Fibroblast of skin of right biceps (primary cell): ENCODE data around the gene ARL3.

ENCODE experiments used
- DNase-seq: peaks from one replicate; pipeline ENCODE4 v3.0.0-alpha.2; 2013

ARL3 gene

DNA sequence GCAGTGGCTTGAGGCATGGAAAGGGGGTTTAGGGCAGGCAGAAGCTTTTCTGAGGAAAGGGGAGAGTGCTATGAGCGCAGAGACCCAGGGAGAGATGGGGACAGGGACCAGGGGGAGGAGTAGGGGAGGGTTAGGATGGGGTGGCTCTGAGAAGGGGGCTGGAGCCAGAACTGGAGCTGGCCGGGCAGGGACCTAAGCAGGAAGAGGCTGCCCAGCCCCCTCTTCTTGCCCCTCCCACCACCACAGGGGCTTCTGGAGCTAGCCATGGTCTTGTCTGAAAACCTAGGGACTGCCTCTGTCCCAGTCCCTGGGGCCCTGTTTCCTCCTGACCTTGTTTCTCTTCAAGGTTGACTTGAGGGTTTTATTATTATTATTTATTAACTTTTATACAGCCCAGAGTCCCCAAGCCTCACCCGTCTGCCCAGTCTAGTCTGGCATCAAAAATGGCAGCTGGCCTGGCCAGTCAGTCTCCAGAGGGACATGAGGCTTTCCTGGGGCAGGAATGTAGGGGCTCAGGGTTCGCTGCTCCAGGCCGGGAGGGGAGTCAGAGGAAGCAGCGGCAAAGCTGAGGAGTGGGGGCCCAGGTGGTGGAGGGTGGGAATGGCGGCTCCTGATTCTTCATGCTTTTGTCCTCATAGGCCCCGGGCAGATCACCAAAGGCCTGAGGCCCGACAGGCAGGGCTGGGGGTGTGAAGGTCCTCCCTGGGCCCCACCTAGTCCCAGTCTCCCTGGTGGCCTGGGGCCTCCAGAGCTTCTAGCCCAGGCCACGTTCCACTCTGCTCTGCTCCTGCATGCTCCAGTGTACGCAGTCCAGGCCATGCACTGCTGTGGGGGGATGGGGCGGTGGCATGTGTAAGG lies 64.2 kb downstream of the ARL3 start:
- no peak for DNase-seq

- no peak for DNase-seq
Measured at GRCh38 chr10:102648889-102649796, 65.1 kb downstream of the ARL3 start.

- DNase-seq = no peak
Measured at GRCh38 chr10:102648269-102648888, 65.8 kb downstream of the ARL3 start.

GRCh38 chr10:102647443-102648268 lies 66.5 kb downstream of the ARL3 start:
- DNase-seq = no peak

- DNase-seq = no peak
Measured at GRCh38 chr10:102646610-102647442, 67.4 kb downstream of the ARL3 start.

DNA sequence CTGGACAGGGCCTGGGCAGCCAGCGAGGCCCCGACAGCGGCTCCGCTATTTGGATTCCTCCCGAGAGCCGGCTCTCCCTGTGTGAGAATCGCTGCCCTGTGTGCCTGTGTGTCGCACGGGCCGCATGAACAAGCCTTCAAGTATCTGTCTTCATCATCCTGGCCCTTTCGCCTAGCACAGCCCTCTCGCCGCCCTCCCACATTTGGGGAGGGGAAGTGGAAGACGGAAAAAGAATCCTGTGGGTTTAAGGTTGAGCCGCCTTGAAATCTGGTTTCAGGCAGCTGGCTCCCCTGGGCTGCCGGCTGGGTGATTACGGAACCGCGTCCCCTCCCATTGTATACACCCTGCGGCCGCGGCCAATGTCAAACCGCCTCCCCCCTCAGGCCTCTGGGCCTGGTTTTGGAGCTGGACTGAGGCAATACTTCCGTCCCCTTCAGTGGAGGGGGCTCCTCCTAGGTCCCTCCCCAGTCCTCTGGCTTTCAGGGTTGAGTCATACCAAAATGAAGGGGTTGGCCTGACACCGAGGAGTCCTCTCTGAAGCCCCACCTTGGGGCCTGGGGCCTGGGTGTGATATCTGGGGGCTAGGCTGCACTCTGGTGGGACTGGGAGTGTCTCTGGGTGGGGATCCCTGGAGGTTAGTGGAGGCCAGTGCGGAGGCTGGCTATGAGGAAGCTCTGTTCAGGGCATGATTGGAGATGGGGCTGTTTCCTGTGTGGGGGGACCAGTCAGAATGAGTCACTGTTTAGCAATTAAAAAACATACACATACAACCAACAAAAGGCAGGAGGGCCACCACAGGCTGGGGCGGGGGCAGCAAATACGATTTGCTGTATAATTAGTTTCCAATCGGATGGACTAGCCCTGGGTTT lies 68.2 kb downstream of the ARL3 start:
- peak; percentile 95 for DNase-seq

DNA sequence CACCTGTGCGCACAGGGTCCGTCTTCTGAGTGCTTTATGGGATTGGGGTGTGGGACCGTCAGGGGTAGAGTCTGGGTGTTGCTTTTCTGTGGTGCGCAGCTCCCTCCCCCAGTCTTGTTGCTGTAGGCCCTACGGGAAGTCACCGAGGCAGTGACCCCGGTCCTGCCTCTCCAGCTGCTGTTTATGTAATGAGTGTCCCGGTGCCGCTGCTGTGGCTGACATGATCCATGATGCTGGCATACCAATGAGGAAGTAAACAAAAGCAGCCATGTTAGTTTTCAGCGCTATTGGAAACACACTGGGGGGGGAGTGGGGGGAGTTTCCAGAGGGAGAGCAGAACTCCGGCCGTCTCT lies 68.8 kb downstream of the ARL3 start:
- peak; percentile 64 for DNase-seq

- peak; percentile 72 for DNase-seq
Measured at GRCh38 chr10:102644646-102645387, 69.4 kb downstream of the ARL3 start.

- DNase-seq = peak; percentile 49
Measured at GRCh38 chr10:102644066-102644645, 70.0 kb downstream of the ARL3 start, which contains the start of gene TRIM8. Gene TRIM8, plus strand, starts transcription at chr10:102644479. Its CDS starts 139 bp downstream, at chr10:102644618.

DNA sequence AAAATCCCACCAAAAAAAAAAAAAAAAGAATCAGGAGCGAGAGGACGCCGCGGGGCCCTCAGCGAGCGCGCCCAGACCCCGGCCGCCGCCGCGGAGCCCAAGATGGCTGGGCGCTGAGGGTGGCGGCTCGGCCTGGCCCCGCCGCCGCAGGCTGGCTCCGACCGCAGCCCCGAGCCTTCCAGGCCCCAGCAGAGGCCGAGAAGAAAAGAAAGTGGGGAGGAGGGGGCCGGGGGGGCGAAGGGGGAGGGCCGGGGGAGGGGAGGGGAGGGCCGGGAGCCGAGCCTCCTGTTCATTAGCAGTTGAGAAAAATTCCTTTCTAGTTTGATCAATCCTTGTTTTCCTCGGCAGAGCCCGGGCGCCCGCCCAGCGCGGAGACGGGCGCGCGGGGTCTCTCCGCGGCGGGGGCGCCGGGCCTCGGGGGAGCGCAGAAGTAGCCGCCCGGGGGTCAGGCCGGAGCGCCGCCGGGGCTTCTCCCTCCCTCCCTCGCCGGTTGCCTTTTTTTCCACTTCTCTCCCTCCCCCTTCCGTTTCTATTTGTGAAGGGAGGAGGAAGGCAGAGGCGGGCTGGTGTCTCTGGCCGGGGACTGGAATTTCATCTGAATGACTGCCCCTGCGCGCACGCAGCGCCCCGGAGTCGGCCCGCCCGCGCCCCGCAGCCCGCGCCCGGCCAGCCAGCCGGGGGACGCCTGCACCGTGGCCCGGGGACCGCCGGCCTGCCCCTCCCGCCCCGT lies 70.7 kb downstream of the ARL3 start:
- DNase-seq = peak; percentile 82

GRCh38 chr10:102642736-102643335 lies 71.4 kb downstream of the ARL3 start:
- peak; percentile 35 for DNase-seq

GRCh38 chr10:102641880-102642735 lies 72.1 kb downstream of the ARL3 start:
- DNase-seq = peak; percentile 98

DNA sequence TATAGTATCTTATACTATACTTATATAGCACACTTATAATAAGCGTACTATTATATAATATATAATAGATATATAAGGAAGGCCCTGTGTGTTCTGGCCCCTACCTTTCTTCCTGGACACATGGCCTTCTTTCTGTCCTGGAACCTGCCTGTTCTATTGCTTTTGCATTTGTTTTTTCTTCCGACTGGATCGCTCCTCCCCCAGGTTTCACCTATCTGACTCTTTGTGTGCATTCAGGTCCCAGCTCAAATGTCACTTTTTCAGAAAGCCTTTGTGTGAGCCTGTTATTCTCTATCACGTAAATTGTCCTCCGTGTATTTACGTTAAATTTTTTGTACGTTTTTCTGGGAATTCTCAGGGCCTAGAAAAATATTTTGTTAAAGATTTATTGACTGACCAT lies 72.8 kb downstream of the ARL3 start:
- no peak for DNase-seq

GRCh38 chr10:102639537-102639936 lies 74.7 kb downstream of the ARL3 start:
- no peak for DNase-seq

- no peak for DNase-seq
Measured at GRCh38 chr10:102635377-102635776, 78.8 kb downstream of the ARL3 start.

GRCh38 chr10:102634686-102635085 lies 79.5 kb downstream of the ARL3 start:
- DNase-seq = no peak

- DNase-seq = no peak
Measured at GRCh38 chr10:102633848-102634247, 80.3 kb downstream of the ARL3 start.
